NCI-H748 (cell line): Measurements from ENCODE around the gene CD3G.
"Not testable (repeated sequence)": the region's sequence is repeated elsewhere in the genome, so short reads cannot be mapped to it uniquely, and the experiment has no call there.

Experiments
- DNase-seq: peaks from one replicate; lab custom pipeline; 2025; ENCODE audit not compliant: unreplicated experiment; lab: John Stamatoyannopoulos, UW

The CD3G gene

GRCh38 chr11:118343981-118344515, at the start of gene CD3G:
CD3G (plus strand) TSS chr11:118344344; CDS start chr11:118344424, 80 bp downstream.
- DNase-seq, result no peak

GRCh38 chr11:118295199-118295598, 48.9 kb upstream of the CD3G start:
- DNase-seq, result no peak

- DNase-seq, result peak; percentile 4
Measured at GRCh38 chr11:118295815-118296454, 48.2 kb upstream of the CD3G start.

GRCh38 chr11:118301600-118302195, 42.4 kb upstream of the CD3G start:
- DNase-seq, result no peak

- DNase-seq, result no peak
Measured at GRCh38 chr11:118304227-118304567, 39.9 kb upstream of the CD3G start.

- no peak for DNase-seq
Measured at GRCh38 chr11:118304568-118305248, 39.4 kb upstream of the CD3G start, which contains the start of gene CD3E. CD3E (plus strand) TSS chr11:118304730; CDS start chr11:118304953, 223 bp downstream.

- DNase-seq, result no peak
Measured at GRCh38 chr11:118305726-118306125, 38.4 kb upstream of the CD3G start.

GRCh38 chr11:118306556-118306955, 37.6 kb upstream of the CD3G start:
- DNase-seq, result no peak

GRCh38 chr11:118308995-118309528, 35.1 kb upstream of the CD3G start:
- not testable (repeated sequence) for DNase-seq

GRCh38 chr11:118310271-118310670, 33.9 kb upstream of the CD3G start:
- no peak for DNase-seq

- no peak for DNase-seq
Measured at GRCh38 chr11:118310781-118311485, 33.2 kb upstream of the CD3G start.

- DNase-seq, result no peak
Measured at GRCh38 chr11:118311518-118311917, 32.6 kb upstream of the CD3G start.

- DNase-seq, result no peak
Measured at GRCh38 chr11:118312328-118312727, 31.8 kb upstream of the CD3G start.

GRCh38 chr11:118313242-118313641, 30.9 kb upstream of the CD3G start:
- no peak for DNase-seq

GRCh38 chr11:118314988-118315411, 29.1 kb upstream of the CD3G start:
- DNase-seq, result peak; percentile 36

GRCh38 chr11:118318124-118318523, 26.0 kb upstream of the CD3G start:
- DNase-seq, result no peak

GRCh38 chr11:118318581-118319336, 25.4 kb upstream of the CD3G start:
- DNase-seq, result no peak

- DNase-seq, result no peak
Measured at GRCh38 chr11:118319337-118319707, 24.8 kb upstream of the CD3G start.

GRCh38 chr11:118320515-118320914, 23.6 kb upstream of the CD3G start:
- DNase-seq, result no peak

GRCh38 chr11:118321386-118322082, 22.6 kb upstream of the CD3G start:
- DNase-seq, result peak; percentile 22
